ENCODE measurements around the gene ARL14EP.

ARL14EP gene

DNA sequence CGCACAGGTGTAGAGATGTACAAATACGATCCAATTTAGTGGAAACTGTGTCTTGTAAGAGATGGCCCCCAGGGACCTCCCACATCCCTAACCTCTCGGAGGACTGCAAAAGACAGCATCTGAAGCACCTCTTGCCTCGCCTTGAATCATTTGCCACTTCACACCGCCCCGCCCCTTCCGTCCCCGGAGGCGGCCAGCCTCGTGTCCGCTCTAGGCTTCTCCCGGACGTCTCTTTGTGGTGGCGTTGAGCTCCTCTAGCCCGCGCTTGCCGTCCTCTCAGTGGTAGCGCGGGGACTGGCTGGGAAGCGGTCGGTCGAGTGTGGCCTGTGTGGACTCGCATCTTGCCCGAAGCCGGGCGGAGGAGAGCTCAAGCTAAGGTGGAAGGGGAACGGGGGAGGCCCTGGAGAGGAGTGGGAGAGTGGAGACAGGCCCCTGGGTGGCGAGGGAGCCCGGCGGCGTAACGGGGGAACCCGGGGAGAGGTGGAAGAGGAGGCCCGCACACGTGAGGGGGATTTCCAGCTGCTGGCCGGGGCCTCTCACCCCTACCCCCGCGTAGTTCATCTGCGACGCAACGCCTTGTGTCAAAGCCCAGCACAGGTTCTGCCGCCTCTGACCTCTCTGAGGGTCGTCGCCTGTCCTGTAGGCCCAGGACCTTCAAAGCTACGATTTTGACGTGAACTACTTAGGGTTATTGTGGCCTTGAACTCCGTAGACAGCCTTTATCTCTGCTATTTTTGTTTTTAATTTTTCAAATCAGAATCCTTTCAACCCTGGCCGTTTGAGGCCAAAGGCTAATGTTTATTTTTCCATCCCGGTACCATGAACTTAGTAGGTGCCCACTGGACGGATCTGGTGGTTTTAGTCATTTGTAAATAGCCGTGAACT, at the start of gene ARL14EP:
Gene ARL14EP (plus strand): TSS at position 279 of the 885 bp plus-strand sequence. CDS start 7,845 bp downstream, outside the sequence.
- DNase-seq (ENCODE audit: low read depth in 4 of 4, low spot score in 1 of 4): peak; percentile 62 to 85 (median 82)

DNA sequence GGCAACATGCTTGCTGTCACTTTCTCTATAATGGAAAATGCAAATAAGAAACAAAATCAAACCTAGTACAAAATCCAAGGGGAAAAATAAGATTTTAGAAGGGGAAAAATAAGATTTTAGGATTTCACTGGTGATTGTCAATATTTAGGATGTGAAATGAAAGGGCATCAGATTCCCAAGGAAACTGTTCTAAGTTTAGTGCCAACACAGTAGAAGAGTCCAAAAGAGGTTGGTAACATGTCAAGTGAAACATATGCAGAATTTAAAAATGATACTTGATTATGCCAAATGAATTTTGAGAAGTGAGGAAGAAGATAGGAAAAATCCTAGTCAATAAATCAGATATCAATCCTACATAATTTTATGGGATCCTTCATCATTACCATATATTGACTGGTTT, 45.7 kb upstream of the ARL14EP start:
- DNase-seq (ENCODE audit: low read depth in 4 of 4, low spot score in 1 of 4): no peak

DNA sequence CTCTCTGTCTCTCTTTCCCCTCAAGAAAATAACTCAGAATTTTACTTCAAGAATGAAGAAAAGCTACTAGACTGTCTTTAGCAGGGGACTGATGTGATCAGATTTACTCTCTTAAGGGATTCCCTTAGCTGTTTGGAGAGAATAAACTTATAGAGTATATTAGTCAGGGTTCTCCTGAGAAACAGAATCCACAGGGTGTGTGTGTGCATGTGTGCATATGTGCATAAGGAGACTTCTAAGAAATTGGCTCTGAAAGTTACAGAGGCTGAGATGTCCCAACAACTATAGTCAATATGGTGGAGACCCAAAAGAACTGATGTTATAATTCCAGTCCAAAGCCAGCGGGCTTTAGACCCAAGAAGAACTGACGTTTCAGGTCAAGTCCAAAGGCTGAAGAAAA, 43.1 kb upstream of the ARL14EP start:
- no peak for DNase-seq (ENCODE audit: low read depth in 4 of 4, low spot score in 1 of 4)

DNA sequence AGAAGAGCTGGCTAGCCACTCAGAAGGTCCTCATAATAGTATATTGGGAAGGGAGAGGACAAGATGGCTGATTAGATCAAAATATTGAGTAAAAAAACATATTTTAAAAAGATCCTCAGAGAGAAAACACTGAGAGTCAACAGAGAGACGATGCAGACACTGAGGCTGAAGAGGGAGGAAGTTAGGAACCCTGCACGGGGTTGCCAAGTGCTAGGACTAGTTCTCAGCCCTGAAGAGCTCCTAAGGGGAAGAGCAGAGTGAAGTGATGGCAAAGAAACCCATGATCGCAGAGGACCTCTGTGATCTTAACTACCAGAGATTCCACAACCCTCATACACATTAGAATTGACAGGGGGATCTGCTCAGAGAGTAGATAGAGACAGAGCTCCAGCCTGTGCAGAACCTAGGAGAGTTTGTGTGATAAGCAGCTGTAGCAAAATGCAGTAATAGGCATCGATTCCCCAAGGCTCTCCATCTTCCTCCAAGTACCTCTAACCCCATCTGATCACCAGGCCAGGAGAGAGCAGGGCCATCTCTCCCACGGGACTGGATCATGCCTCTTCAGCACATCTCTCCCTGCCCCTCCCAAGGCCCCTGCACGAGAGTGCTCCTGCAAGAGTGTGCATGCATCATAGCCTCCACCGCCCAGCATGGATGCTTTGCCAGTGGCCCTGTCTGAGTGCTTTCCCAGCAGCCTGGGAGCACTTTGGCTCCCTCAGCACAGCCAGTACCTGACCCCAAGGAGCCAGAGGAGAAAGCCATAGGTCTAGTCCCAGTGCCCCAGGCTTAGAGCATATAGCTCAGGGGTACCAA, 41.2 kb upstream of the ARL14EP start:
- DNase-seq (ENCODE audit: low read depth in 4 of 4, low spot score in 1 of 4): no peak

DNA sequence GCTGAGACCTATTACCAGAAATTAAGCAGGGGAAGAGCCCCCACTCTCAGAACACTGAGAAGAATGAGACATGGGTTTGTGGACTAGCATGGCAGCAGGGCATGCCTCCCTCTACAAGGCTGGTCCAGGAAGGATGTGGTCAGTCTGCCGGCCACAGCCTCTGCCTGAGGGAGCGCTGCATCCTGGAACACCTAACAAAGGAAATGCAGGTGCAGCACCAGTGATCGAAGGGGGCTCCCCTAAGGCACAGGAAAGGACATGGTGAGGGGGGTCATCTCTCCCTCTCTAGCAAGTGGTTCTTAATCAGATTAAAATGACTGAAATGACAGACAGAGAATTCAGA, 40.6 kb upstream of the ARL14EP start:
- DNase-seq (ENCODE audit: low read depth in 4 of 4, low spot score in 1 of 4): no peak

DNA sequence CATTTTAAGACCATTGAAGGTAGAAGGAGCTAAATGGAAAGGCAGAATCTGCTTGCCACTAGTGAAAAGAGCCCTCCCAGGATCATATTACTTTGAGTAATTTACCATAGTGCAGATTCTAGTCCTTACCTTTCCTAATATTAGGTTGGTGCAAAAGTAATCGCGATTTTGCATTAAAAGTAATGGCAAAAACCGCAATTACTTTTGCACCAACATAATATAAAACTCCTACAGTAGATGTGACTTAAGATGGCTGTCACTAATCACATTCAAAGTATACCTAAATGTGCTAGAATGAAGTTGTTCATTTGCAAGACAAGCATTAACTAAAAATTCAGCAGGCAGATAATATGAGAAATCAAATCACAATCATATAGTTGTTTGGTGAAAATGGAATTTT, 38.1 kb upstream of the ARL14EP start:
- no peak for DNase-seq (ENCODE audit: low read depth in 4 of 4, low spot score in 1 of 4)

DNA sequence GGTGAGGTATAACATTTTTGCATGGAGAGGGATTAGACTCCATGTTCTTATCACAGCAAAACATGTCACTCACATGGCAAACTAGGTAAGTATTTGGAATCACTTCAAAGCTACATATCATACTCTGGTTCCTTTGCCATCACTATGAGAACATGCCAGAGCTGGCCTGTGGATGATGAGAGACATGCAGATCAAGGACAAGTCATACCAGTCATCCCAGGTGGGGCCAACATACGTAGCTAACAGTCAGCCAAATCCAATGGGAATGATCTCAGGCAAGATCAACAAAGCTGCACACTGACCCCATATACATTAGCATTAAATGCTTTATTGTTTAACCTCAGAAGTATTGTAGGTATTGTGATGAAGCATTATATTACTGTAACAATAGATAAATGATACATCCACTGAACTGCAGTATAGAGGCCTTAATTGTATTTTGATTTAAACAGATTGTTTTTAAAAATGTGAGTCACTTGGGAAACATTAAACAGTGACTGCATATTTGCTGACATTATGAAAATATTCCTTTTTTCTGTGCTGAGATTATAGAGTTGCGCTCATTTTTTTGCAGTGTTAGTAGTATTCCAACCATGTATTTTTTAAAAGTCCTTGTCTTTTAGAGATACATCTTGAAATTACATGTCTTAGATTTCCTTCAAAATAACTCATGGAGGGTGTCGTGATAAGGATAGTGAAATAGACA, 37.3 kb upstream of the ARL14EP start:
- DNase-seq (ENCODE audit: low read depth in 4 of 4, low spot score in 1 of 4): no peak

DNA sequence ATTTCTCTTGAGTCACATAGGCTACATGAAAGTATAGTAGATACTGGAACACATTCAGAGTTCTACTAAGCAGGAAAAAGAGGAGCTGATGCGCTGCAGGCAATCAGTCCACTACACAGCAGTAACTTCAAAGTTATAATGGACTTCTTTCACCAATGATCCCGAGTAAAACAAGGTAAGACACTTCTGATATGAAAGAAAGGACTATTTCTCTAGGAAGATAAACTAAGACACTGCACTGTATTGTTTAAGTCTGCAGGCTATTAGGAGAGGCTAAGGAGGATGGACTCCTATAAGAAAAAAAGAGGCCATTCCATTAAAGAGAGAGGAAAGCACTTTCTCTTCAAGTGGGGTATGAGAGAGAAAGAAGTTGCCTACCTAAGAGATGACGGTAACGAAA, 31.6 kb upstream of the ARL14EP start:
- DNase-seq (ENCODE audit: low read depth in 4 of 4, low spot score in 1 of 4): no peak

DNA sequence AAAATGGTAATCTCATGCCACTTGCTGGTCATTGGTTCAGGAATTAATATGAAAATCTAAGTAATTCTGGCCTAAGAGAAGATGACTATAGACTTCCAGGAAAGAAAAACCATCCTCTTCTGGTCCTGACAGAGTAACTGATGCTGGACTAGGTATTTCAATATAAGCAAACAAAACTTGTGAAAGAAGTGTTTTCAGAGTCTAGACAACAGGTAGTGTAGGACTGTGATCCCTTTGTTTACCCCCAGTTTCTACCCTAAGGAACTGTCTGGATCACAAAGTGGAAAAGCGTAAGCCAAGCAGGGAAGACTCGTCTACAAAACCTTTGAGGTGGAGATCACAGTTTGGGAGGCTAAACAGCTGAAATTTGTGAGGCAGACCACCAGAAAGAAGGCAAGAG, 30.4 kb upstream of the ARL14EP start:
- DNase-seq (ENCODE audit: low read depth in 4 of 4, low spot score in 1 of 4): no peak

DNA sequence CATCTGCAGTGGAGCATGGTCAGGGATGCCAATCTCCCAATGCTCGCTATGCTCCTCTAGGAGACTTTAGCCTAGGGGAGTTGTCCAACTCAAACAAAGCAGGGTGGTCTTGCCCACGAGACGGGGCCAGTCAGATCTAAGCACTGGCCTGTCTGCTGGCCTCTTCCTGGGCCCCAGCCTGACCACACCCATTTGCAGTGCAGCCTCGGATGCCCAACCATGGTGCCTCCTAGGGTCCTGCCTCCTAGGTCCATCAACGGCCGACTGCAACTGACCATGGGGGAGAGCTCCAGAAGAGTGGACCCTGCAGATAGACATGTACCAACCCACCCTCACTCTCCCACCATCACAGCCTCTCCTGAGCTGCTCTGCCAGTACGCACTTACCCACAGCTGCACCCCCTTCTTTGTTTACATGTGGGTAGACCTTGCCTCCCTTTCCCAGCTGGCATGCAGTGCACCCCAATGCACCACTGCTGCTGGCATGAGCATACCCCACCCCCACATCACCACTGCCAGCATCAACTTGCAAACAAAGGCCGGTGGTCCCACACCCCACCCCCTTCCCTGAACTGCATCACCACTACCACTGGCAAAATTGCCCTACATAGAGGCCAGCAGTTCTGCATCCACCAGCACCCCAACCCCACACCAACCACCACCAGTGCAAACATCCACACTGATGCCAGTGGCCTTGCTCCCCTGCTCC, 27.6 kb upstream of the ARL14EP start:
- DNase-seq (ENCODE audit: low read depth in 4 of 4, low spot score in 1 of 4): no peak

DNA sequence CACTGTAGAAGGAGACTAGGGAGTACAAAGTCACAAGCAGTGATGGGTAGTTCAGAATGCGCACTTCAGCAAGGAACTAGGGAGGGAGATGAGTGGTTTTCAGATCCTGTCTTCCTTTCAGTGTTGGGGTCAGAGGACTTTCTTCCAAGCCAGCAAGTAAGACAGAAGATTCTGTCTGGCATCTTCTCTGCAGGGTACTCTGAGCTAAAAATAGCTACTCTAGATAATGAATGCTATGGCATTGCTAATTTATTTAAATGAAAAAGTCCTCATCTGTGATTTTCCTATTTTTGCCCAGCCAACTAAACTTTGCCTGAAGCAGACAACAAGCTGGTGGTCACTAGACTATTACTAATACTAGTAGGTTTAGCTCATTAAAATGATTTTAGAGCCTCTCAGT, 18.3 kb upstream of the ARL14EP start:
- DNase-seq (ENCODE audit: low read depth in 4 of 4, low spot score in 1 of 4): no peak

DNA sequence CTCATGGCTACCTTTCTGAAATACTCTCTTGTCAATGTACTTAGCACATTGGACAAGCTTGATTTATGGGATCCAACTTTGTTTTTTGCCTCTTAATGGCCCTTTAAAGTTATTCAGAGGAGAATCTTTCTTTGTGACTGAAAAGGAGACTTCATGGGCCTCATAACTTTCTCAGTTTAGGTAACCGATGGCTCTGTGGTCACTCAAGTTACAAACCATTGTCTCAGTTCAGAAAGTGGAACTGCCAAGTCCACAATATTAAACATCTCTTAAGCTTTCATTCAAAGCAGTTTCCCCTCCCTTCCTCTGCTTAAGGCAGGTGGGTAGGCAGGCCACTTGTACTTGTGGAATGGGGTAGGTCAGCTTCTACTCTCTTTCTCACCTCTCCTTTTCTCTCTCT, 12.3 kb upstream of the ARL14EP start:
- no peak for DNase-seq (ENCODE audit: low read depth in 4 of 4, low spot score in 1 of 4)

DNA sequence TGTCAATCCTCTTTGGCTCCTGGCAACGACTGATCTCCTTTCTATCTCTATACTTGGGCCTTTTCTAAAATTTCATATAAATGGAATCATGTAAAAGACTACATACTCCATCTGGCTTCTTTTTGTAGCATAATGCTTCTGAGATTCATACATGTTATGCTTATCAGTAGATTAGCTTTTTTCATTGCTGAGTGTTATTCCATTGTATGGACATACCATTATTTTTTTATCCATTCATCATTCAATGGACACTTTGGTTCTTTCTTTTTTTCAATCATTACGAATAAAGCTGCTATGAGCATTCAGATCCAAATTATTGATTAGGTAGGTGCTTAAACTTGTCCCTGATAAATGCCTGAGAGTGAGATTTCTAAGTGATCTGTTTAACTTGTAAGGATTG, 11.7 kb upstream of the ARL14EP start:
- DNase-seq (ENCODE audit: low read depth in 4 of 4, low spot score in 1 of 4): no peak

DNA sequence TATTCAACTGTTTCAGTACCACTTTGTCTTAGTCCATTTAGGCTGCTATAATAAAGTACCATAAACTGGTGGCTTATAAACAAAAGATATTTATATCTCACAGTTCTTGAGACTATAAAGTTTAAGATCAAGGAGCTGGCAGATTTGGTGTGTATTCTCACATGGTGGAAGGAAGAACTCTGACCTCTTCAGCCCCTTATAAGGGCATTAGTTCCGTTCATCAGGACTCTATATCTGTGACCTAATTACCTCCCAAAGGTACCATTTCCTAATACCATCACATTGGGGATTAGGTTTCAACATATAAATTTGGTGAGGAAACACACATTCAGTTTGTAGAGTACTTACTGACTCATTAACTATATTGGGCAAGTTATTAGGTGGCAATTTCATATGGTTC, 10.7 kb upstream of the ARL14EP start:
- DNase-seq (ENCODE audit: low read depth in 4 of 4, low spot score in 1 of 4): no peak

DNA sequence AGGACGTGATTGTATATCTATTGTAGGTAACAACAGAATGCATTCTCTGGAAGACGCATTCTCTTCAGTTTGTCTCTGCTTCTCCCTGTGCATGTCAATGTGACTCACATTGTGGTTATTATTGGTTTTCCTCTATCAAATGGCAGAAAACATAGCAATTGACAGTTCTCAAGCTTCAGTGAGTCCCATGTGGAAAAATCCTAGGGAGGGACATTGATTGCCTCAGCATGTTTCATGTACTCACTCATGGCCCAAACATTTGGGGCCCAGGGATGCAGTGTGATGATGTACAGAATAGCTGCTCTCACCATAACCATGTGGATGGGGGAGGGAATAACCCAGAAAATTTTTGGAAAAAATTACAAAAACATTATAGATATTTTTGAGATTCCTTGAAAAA, 9.3 kb upstream of the ARL14EP start:
- no peak for DNase-seq (ENCODE audit: low read depth in 4 of 4, low spot score in 1 of 4)

DNA sequence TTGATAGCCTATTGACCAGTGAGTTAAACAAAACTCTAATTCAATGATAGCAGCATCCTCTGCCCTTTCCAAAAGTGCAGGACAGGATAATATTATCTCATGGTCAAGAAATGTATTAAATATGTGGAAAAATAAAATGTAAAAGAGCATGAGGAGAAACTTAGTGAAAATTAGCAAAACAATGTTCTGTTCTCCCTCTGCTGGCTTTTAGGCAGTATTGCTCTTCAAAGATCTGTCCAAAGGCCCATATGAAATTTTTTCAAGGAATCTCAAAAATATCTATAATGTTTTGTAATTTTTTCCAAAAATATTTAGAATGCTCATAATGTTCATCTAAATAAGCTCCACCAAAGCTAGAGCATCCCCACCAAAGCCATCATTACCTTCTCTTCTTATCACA, 8.3 kb upstream of the ARL14EP start:
- no peak for DNase-seq (ENCODE audit: low read depth in 4 of 4, low spot score in 1 of 4)

DNA sequence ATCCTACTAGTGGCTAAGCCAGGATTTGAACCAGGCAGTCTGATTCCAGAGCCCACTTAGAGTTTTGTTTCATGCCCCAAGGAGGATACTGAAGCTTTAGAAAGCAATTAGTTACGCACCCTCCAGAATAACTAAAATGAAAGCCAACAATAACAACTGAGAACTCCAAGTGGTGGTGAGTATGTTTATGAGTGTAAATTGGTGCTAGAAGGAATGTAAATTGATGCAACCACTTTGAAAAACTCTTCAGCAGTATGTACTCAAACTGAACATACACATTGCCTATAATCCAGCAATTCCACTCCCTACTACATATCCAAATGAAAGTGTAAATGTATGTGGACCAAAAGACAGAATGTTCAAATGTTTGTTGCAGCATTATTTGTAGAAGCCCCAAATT, 6.7 kb upstream of the ARL14EP start:
- DNase-seq (ENCODE audit: low read depth in 4 of 4, low spot score in 1 of 4): no peak

DNA sequence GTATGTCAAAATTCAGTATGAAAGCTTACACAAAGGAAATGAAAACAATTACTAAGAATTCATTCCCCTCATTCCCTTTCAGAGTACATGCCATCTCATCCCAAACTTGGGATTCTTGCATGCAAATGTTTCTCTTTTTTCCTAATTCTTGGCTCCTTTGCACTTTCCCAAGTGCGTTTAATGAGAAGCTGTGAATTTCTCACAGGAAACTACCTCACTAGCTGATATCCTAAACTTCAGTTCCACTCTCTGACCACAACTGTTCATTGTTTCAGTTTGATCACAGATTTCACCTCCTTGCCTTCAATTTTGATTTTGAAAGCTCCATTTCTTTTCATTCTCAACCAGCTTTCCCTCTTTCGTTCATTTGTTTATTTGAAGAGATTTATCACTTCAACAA, 5.9 kb upstream of the ARL14EP start:
- no peak for DNase-seq (ENCODE audit: low read depth in 4 of 4, low spot score in 1 of 4)

DNA sequence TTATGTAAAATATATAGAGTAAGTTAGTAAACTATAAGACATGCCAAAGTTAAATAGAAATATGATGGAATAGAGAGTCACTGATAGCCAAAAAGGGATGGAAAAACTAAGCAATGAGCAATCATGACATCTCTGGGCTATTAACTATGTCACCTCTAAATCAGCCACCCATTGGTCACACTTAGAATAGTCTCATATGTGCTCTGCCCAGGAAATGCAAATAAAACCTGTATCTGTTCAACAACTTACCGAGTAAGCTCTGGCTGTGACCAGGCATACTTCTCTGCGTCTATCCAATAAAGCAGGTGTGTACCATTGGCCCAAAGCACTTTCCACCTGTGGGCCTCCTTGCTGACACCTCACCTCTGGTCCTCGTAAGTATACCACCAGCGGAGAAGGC, 1.6 kb upstream of the ARL14EP start:
- no peak for DNase-seq (ENCODE audit: low read depth in 4 of 4, low spot score in 1 of 4)

DNA sequence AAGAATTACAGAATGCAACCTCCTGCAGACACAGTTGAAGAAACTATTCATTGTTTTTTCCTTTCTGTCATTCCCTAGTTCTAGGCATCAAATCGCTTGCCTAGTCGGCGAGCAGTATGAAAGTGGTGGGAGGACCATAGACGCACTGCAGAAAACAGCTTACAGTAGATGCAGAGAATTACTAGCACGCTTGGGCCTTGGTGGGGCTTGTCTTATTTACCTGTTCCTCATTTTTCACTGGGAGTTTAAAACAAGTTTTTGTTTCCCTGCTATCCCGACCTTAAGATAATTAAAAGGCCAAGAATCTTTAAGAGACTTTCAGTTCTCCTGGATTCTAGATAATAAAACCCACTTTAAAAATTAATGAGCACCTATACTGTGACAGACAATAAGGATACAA, 713 bp upstream of the ARL14EP start:
- no peak for DNase-seq (ENCODE audit: low read depth in 4 of 4, low spot score in 1 of 4)

DNA sequence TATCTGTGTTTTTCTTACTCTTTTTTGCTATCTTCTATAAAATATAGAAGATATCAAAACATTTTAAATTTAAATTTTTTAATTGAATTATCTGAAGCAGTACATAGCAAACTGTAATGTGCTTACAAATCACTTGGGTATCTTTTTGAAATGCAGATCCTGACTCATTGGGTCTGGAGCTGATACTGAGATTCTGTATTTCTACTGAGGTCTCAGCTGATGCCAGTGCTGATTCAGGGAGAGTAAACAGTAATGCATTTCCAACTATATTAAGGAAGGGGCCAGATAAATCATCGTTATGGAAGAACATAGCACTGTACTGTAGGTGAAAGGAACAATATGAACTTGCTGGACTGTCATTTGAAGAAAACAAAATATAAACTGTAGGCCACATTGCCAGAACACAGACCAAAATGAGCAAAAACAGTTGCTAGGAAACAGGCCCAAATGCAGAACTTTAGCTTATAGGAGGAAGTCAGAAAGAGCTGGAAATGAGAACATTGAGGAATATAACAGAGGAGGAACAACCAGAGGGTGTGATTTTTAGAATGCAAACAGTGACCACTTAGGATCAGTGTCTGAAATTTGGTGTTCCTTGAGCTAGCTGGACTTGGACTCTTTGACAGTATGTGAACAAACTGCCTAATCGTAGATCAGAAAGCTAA, 3.3 kb downstream of the ARL14EP start:
- DNase-seq (ENCODE audit: low read depth in 4 of 4, low spot score in 1 of 4): no peak
